HepG2 (cell line): ENCODE results near the gene SLC38A2. TPM values are rescaled to one million over a fixed set of nuclear protein-coding genes. Genes with fewer than 3 reads are reported as not detected.
A peak's percentile ranks its signal among the peaks of the same experiment; 100 is the strongest.

ENCODE experiments used
- ATAC-seq: fragments of 200-7000 bp; cut with Tn5 transposase; 3 replicates; pipeline ENCODE4 v1.9.1; 2020; ENCODE audit warnings: mild to moderate bottlenecking, moderate library complexity
- BruUV-seq: library from RNA; stranded (reverse); fragments of 400-500 nt; replicated peaks from 2 replicates; lab custom pipeline; 2021; lab: Mats Ljungman, UMichigan
- CTCF ChIA-PET: fragments of 300-600 bp; formaldehyde crosslinking; extraction: SDS; loops from one replicate; lab custom pipeline; 2021; ENCODE audit warnings: low total read pairs, inconsistent platforms, low intra/inter-chr PET ratio; lab: Yijun Ruan, JAX
- POLR2A ChIA-PET: fragments of 350-600 bp; sonication (Branson Sonifier 250); formaldehyde crosslinking; loops from one replicate; lab custom pipeline; 2020; ENCODE audit warnings: antibody characterized with exemption, inconsistent platforms; lab: Yijun Ruan, JAX
- DNase-seq: peaks from one replicate; pipeline ENCODE4 v3.0.0-alpha.2; 2015; ENCODE audit warnings: low spot score
- FAIRE-seq: peaks from 3 replicates; lab custom pipeline; 2011; peaks lifted over from hg19 to GRCh38; lab: Jason Lieb, UNC
- H2AFZ ChIP-seq: one replicate; pipeline ENCODE4 v1.6.1; 2011; ENCODE audit warnings: low read length, inconsistent platforms
- H3K27ac ChIP-seq: fragments of 300-600 bp; 3 replicates; pipeline ENCODE4 v1.8.0; 2011; ENCODE audit warnings: mixed run types, mild to moderate bottlenecking, mixed read lengths, low read length, inconsistent platforms; ENCODE audit not compliant: insufficient read depth; ENCODE audit errors: extremely low read length
- H3K27me3 ChIP-seq, 2 experiments: fragments of 200-600 bp in 1 of 2; 2 replicates in 1 of 2; 3 replicates in 1 of 2; pipeline versions ENCODE4 v1.6.0 to v1.8.0; 2011; ENCODE audit warnings: low read length in 2 of 2, mild to moderate bottlenecking in 2 of 2, moderate library complexity in 2 of 2, inconsistent platforms in 1 of 2; ENCODE audit not compliant: insufficient read depth in 2 of 2, control insufficient read depth in 1 of 2
- H3K36me3 ChIP-seq, 2 experiments: fragments of 200-600 bp in 1 of 2; replicated peaks in 1 of 2; 2 replicates in 1 of 2; 3 replicates in 1 of 2; pipeline versions ENCODE4 v1.5.1 to v1.8.0; 2011; ENCODE audit warnings: low read length in 2 of 2, inconsistent platforms in 1 of 2; ENCODE audit not compliant: insufficient read depth in 2 of 2, control insufficient read depth in 1 of 2
- H3K4me1 ChIP-seq: 2 replicates; pipeline ENCODE4 v1.5.1; 2012; ENCODE audit warnings: low read length, inconsistent platforms; ENCODE audit not compliant: insufficient read depth
- H3K4me2 ChIP-seq: 2 replicates; pipeline ENCODE4 v1.6.0; 2011; ENCODE audit warnings: low read depth, low read length, inconsistent platforms
- H3K4me3 ChIP-seq, 3 experiments: fragments of 200-600 bp in 1 of 3; sonication (generic), shearing (Covaris generic) in 1 of 3; replicated peaks in 1 of 3; 2 replicates each; pipeline ENCODE4 v1.5.1; 2011 to 2016; ENCODE audit warnings: low read length in 3 of 3, inconsistent platforms in 2 of 3, low read depth in 2 of 3, mild to moderate bottlenecking in 2 of 3, control low read depth in 1 of 3, mixed read lengths in 1 of 3; ENCODE audit not compliant: insufficient read depth in 1 of 3
- H3K79me2 ChIP-seq: one replicate; pipeline ENCODE4 v1.6.1; 2011; ENCODE audit warnings: low read length, inconsistent platforms; ENCODE audit not compliant: insufficient read depth
- H3K9ac ChIP-seq: 2 replicates; pipeline ENCODE4 v1.6.0; 2011; ENCODE audit warnings: mild to moderate bottlenecking, low read depth, low read length, inconsistent platforms; ENCODE audit not compliant: insufficient read depth
- H3K9me3 ChIP-seq: 2 replicates; pipeline ENCODE4 v1.5.1; 2012; ENCODE audit warnings: mild to moderate bottlenecking, low read length
- H4K20me1 ChIP-seq: 2 replicates; pipeline ENCODE4 v1.6.0; 2011; ENCODE audit warnings: inconsistent platforms, mild to moderate bottlenecking, low read length, moderate library complexity; ENCODE audit not compliant: insufficient read depth
- AGO2 ChIP-seq: fragments of 200-400 bp; formaldehyde crosslinking; optimal IDR thresholded peaks from 2 replicates; pipeline ENCODE3; 2017; ENCODE audit warnings: mild to moderate bottlenecking, low read depth, low read length, moderate library complexity
- ATF4 ChIP-seq, 2 experiments: fragments of 450-650 bp in 1 of 2; sonication (generic) in 1 of 2; formaldehyde crosslinking; IDR thresholded peaks; 2 replicates each; pipeline versions ENCODE4 v1.5.0 to v1.8.0; 2020 to 2022; ENCODE audit warnings: mild to moderate bottlenecking in 1 of 2, missing genetic modification reagents in 1 of 2
- CHD4 ChIP-seq: fragments of 200-600 bp; sonication (generic); IDR thresholded peaks from 2 replicates; pipeline ENCODE4 v1.7.0; 2017; ENCODE audit warnings: mild to moderate bottlenecking, low read length, borderline replicate concordance
- FOXA3 ChIP-seq: IDR thresholded peaks from 2 replicates; pipeline ENCODE4 v1.6.1; 2016; ENCODE audit warnings: missing genetic modification reagents, missing compliant biosample characterization
- MBD4 ChIP-seq: IDR thresholded peaks from 2 replicates; pipeline ENCODE4 v1.6.1; 2012; ENCODE audit warnings: low read length, inconsistent platforms, borderline replicate concordance
- NR2F1 ChIP-seq, 2 experiments: fragments of 450-650 bp in 1 of 2; formaldehyde crosslinking in 1 of 2; IDR thresholded peaks; 2 replicates each; pipeline versions ENCODE4 v1.5.0 to v1.6.1; 2016 to 2020; ENCODE audit warnings: mild to moderate bottlenecking in 1 of 2, missing compliant biosample characterization in 1 of 2, missing genetic modification reagents in 1 of 2, moderate library complexity in 1 of 2
- PAWR ChIP-seq: sonication (generic); formaldehyde crosslinking; IDR thresholded peaks from 2 replicates; pipeline ENCODE4 v1.4.0; 2020; ENCODE audit warnings: missing genetic modification reagents, mild to moderate bottlenecking, borderline replicate concordance
- POLR2A ChIP-seq, 2 experiments: IDR thresholded peaks; 2 replicates each; pipeline ENCODE4 v1.6.1; 2011; ENCODE audit warnings: low read depth in 2 of 2, low read length in 2 of 2, mild to moderate bottlenecking in 1 of 2, moderate library complexity in 1 of 2; ENCODE audit not compliant: insufficient read depth in 1 of 2
- POLR2AphosphoS2 ChIP-seq: IDR thresholded peaks from 2 replicates; pipeline ENCODE4 v1.6.1; 2011; ENCODE audit warnings: low read depth, low read length, improper control_type of control experiment
- POLR2AphosphoS5 ChIP-seq: IDR thresholded peaks from 2 replicates; pipeline ENCODE4 v1.6.1; 2012; ENCODE audit warnings: low read depth, low read length
- RBFOX2 ChIP-seq: fragments of 200-400 bp; formaldehyde crosslinking; IDR thresholded peaks from 2 replicates; pipeline ENCODE4 v1.6.1; 2017; ENCODE audit warnings: low read depth, mild to moderate bottlenecking, low read length
- RBM22 ChIP-seq: fragments of 200-400 bp; formaldehyde crosslinking; optimal IDR thresholded peaks from 2 replicates; pipeline ENCODE3; 2017; ENCODE audit warnings: mild to moderate bottlenecking, low read length, moderate library complexity
- SSRP1 ChIP-seq: IDR thresholded peaks from 2 replicates; pipeline ENCODE4 v1.6.1; 2016; ENCODE audit warnings: control low read depth
- TFDP2 ChIP-seq: sonication (generic); formaldehyde crosslinking; IDR thresholded peaks from 2 replicates; pipeline ENCODE4 v1.4.0; 2020; ENCODE audit warnings: missing genetic modification reagents
- ZNF24 ChIP-seq: fragments of 450-650 bp; IDR thresholded peaks from 2 replicates; pipeline ENCODE4 v1.6.1; 2017; ENCODE audit warnings: antibody characterized with exemption, mild to moderate bottlenecking
- ZNF326 ChIP-seq: sonication (generic); formaldehyde crosslinking; IDR thresholded peaks from 2 replicates; pipeline ENCODE4 v1.4.0; 2020; ENCODE audit warnings: missing genetic modification reagents, borderline replicate concordance
- ZNF382 ChIP-seq: sonication (generic); formaldehyde crosslinking; IDR thresholded peaks from 2 replicates; pipeline ENCODE4 v1.5.0; 2020; ENCODE audit warnings: missing genetic modification reagents, mild to moderate bottlenecking, borderline replicate concordance
- ZNF737 ChIP-seq: sonication (generic); formaldehyde crosslinking; IDR thresholded peaks from 2 replicates; pipeline ENCODE4 v1.5.0; 2020; ENCODE audit warnings: missing genetic modification reagents, mild to moderate bottlenecking, borderline replicate concordance
- ZNF878 ChIP-seq: sonication (generic); formaldehyde crosslinking; IDR thresholded peaks from 2 replicates; pipeline ENCODE4 v1.8.1; 2023; ENCODE audit warnings: mild to moderate bottlenecking, missing genetic modification reagents, moderate library complexity
- WGBS: methylation state at CpG from one replicate; pipeline ENCODE4 v1.1.6; 2017; ENCODE audit warnings: low lambda C conversion rate; 5-methylcytosine and 5-hydroxymethylcytosine counted together
- in situ Hi-C: cut with HindIII; loops from 2 replicates; pipeline ENCODE4 v1.10.0; 2017; ENCODE audit warnings: low pct_unique_long_range_greater_than_20kb; ENCODE audit not compliant: extremely low pct_ligation_motif_present
- intact Hi-C: fragments of 100-400 bp; cut with micrococcal nuclease; formaldehyde crosslinking; loops from one replicate; pipeline ENCODE4 v1.10.0; 2022; ENCODE audit not compliant: unreplicated experiment
- polyA plus RNA-seq, 8 experiments: library from polyadenylated mRNA; depleted of rRNA in 3 of 8; stranded (reverse) in 7 of 8; unstranded in 1 of 8; fragments of >200 nt; fragmentation: Illumina TruSeq in 4 of 8; extraction: Trizol in 4 of 8; gene quantifications; 2 replicates each; pipeline versions ENCODE4 v1.2.1 to v1.2.3, GENCODE V29; 2011 to 2016; ENCODE audit warnings: low read depth in 4 of 8, missing spikeins in 1 of 8, mixed read lengths in 1 of 8; ENCODE audit not compliant: insufficient read depth in 1 of 8
- total RNA-seq, 5 experiments: library from RNA; depleted of rRNA; stranded (reverse); fragments of >200 nt; fragmentation: Illumina TruSeq; extraction: Trizol; gene quantifications; 2 replicates each; pipeline ENCODE4 v1.2.3, GENCODE V29; 2016; ENCODE audit warnings: low read depth in 1 of 5

SLC38A2 gene
- total and polyA plus RNA-seq, 2 of the 13 experiments (the other 11 are each of a cell fraction or from before 2014, with no cell fraction given), result 368 to 880 TPM

- TF ChIP-seq ATF4 (CRISPR knock-in tag; IDR thresholded peaks at IDR 0.05), result peak in 1 of 2 experiments; percentile 21; a peak in 1 of 4 replicates
- TF ChIP-seq CHD4, result no peak
These were observed 9.5 kb downstream of the SLC38A2 start (continued) for GRCh38 chr12:46362895-46363581.

GRCh38 chr12:46361667-46362034 is 10.9 kb downstream of the SLC38A2 start:
- no peak overlapping the region for H2AFZ ChIP-seq
- WGBS, result 94% methylated on average over 2 of the region's 2 CpGs
- H3K4me2 ChIP-seq, result no peak overlapping the region
- DNase-seq, result no peak
- peaks cover 90% of the 10 kb centered on the region for H4K20me1 ChIP-seq
- ChIA-PET CTCF (no interaction called here), POLR2A (interaction anchor here (1.2 kb wide), 1 partner anchor 218 kb away, joined by 3 read pairs; no protein-coding TSS in a partner anchor)
- H3K4me3 ChIP-seq, result no peak overlapping the region
- peaks cover 39% of the 10 kb centered on the region for H3K4me1 ChIP-seq
- no peaks in the 10 kb centered on the region for H3K9me3 ChIP-seq
- peaks cover 3% of the 10 kb centered on the region for H3K79me2 ChIP-seq
- intact Hi-C loops, result loop anchor here (10.0 kb wide), 1 partner anchor 367 kb away; the partner anchor contains the start of gene SCAF11
- no peak overlapping the region for H3K9ac ChIP-seq
- peaks cover 14 to 58% of the 10 kb centered on the region in 2 experiments for H3K36me3 ChIP-seq
- in situ Hi-C loops, result no loop called here
- ATAC-seq, result no peak
- H3K27ac ChIP-seq, result no peak overlapping the region
- TF ChIP-seq MBD4, result peak; percentile 23; the same call in 1 of the 2 replicates
- peak; percentile 63; the same call in 1 of the 2 replicates for TF ChIP-seq POLR2AphosphoS2
- peak; percentile 78 for TF ChIP-seq RBFOX2
- TF ChIP-seq POLR2A (IDR thresholded peaks at IDR 0.05; ENCODE audit: insufficient read depth in 1 of 2, low read depth in 2 of 2, low read length in 2 of 2), result peak in 1 of 2 experiments; percentile 55; a peak in 3 of 4 replicates
- TF ChIP-seq ZNF24, result no peak
- TF ChIP-seq PAWR (CRISPR knock-in tag), result no peak
- TF ChIP-seq POLR2AphosphoS5, result peak; percentile 30; the same call in 1 of the 2 replicates
- TF ChIP-seq ZNF878 (CRISPR knock-in tag), result peak; percentile 42; the same call in 1 of the 2 replicates
- TF ChIP-seq AGO2, result peak; percentile 15
- peak; percentile 14; the same call in 1 of the 2 replicates for TF ChIP-seq SSRP1 (CRISPR knock-in tag)
- TF ChIP-seq ZNF326 (CRISPR knock-in tag), result no peak
- TF ChIP-seq TFDP2 (CRISPR knock-in tag), result no peak
- no peak for TF ChIP-seq ZNF382
- TF ChIP-seq RBM22, result peak; percentile 99
- TF ChIP-seq FOXA3, result peak; percentile 7; the same call in 1 of the 2 replicates
- no peak for TF ChIP-seq ZNF737 (CRISPR knock-in tag)
- TF ChIP-seq NR2F1 (CRISPR knock-in tag; IDR thresholded peaks at IDR 0.05), result peak in 1 of 2 experiments; percentile 11; a peak in 1 of 4 replicates
- H3K27me3 ChIP-seq, result no peaks in the 10 kb centered on the region
- FAIRE-seq, result no peak
- BruUV-seq, result no TSS peak
